Measurements from ENCODE around the gene CRIP2. TPM values are rescaled to one million over a fixed set of nuclear protein-coding genes. Genes with fewer than 3 reads are reported as not detected.

The CRIP2 gene
- total and polyA plus RNA-seq, 9 of the 15 experiments (the other 6 are each of a cell fraction or from before 2014, with no cell fraction given) = 0.18 to 2.0 (median 0.69) TPM; not detected in 1

- Histone ChIP-seq H3K4me1 (replicated peaks in 1 of 2; ENCODE audit: control insufficient read depth in 2 of 2, insufficient read depth in 2 of 2, low read length in 2 of 2) (peaks cover 7 to 47% of the 10 kb centered on the region in 2 experiments; a peak in 4 of 5 replicates), H3K36me3 (ENCODE audit: control insufficient read depth, insufficient read depth, low read length) (peaks cover 65% of the 10 kb centered on the region), H3K9me3 (replicated peaks; ENCODE audit: control insufficient read depth, insufficient read depth, low read depth, low read length) (no peaks in the 10 kb centered on the region; the same call in 1 of the 2 replicates), H3K4me3 (no peak overlapping the region), H3K4me2 (ENCODE audit: insufficient read depth, low read length) (no peak overlapping the region), H4K20me1 (replicated peaks; ENCODE audit: control insufficient read depth, insufficient read depth, low read length) (no peaks in the 10 kb centered on the region), H3K27me3 (ENCODE audit: control insufficient read depth in 2 of 2, insufficient read depth in 2 of 2, low read length in 2 of 2) (no peaks in the 10 kb centered on the region), H3K9me1 (ENCODE audit: control insufficient read depth, insufficient read depth, low read length) (peaks cover 6% of the 10 kb centered on the region), H3K79me2 (ENCODE audit: control insufficient read depth, insufficient read depth, low read length) (peaks cover 90% of the 10 kb centered on the region), H3K27ac (ENCODE audit: extremely low read depth, low read depth, low read length) (no peak overlapping the region), H3K9ac (ENCODE audit: insufficient read depth in 1 of 2, low read depth in 2 of 2, low read length in 2 of 2) (no peak overlapping the region), H2AFZ (ENCODE audit: low read depth, low read length) (no peak overlapping the region)
- WGBS (ENCODE audit: insufficient coverage, low coverage, missing lambda C conversion rate) = 95% methylated on average over 4 of the region's 23 CpGs
- ChIA-PET CTCF (ENCODE audit: low intra/inter-chr PET ratio) (no interaction called here), POLR2A (interaction anchor here (0.6 kb wide), 1 partner anchor 31 kb away, joined by 3 read pairs; no protein-coding TSS in a partner anchor)
- in situ Hi-C loops (cut with MboI) (no loop called here), intact Hi-C loops (cut with micrococcal nuclease) (no loop called here)
- FAIRE-seq (no peak), DNase-seq (ENCODE audit: extremely low read depth in 1 of 4, low spot score in 3 of 4) (no peak), ATAC-seq (no peak)
- no TSS peak for BruUV-seq (replicated peaks)
- TF ChIP-seq ARID3B (CRISPR knock-in tag; IDR thresholded peaks at IDR 0.05; ENCODE audit: borderline replicate concordance) = no peak
- TF ChIP-seq HMBOX1 (IDR thresholded peaks at IDR 0.05) = no peak
- TF ChIP-seq ZFP36 (IDR thresholded peaks at IDR 0.05; ENCODE audit: low read depth, low read length, partially characterized antibody) = no peak
- TF ChIP-seq PBX2 (CRISPR knock-in tag; IDR thresholded peaks at IDR 0.05; ENCODE audit: low read depth) = no peak
- TF ChIP-seq PBX2 (tag; conservative IDR thresholded peaks at IDR 0.05; ENCODE audit: low read depth) = no peak
- TF ChIP-seq RBM17 (IDR thresholded peaks at IDR 0.05; ENCODE audit: borderline replicate concordance, low read depth, low read length) = no peak
- no peak for TF ChIP-seq KDM5B (IDR thresholded peaks at IDR 0.05; ENCODE audit: insufficient replicate concordance, low read depth, low read length)
- no peak for TF ChIP-seq TOE1 (IDR thresholded peaks at IDR 0.05; ENCODE audit: borderline replicate concordance)
- no peak for TF ChIP-seq TOE1 (CRISPR knock-in tag; IDR thresholded peaks at IDR 0.05; ENCODE audit: borderline replicate concordance, low read depth)
- TF ChIP-seq ZFP91 (CRISPR knock-in tag; IDR thresholded peaks at IDR 0.05) = no peak
- no peak for TF ChIP-seq ZNF140 (CRISPR knock-in tag; IDR thresholded peaks at IDR 0.05)
Observed at GRCh38 chr14:105425823-105426247, 48.8 kb upstream of the CRIP2 start.
